Uterine smooth muscle cell (primary cell): Measurements from ENCODE around the gene MKRN1. TPM values are rescaled to one million over a fixed set of nuclear protein-coding genes. Genes with fewer than 3 reads are reported as not detected.

Experiments used
- total RNA-seq: library from RNA; depleted of rRNA; stranded (reverse); fragments of >200 nt; gene quantifications from 2 replicates; pipeline ENCODE4 v1.2.3, GENCODE V29; 2014

The MKRN1 gene, protein sequence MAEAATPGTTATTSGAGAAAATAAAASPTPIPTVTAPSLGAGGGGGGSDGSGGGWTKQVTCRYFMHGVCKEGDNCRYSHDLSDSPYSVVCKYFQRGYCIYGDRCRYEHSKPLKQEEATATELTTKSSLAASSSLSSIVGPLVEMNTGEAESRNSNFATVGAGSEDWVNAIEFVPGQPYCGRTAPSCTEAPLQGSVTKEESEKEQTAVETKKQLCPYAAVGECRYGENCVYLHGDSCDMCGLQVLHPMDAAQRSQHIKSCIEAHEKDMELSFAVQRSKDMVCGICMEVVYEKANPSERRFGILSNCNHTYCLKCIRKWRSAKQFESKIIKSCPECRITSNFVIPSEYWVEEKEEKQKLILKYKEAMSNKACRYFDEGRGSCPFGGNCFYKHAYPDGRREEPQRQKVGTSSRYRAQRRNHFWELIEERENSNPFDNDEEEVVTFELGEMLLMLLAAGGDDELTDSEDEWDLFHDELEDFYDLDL
- 73.8 and 78.9 TPM in 2 replicates for total RNA-seq

DNA sequence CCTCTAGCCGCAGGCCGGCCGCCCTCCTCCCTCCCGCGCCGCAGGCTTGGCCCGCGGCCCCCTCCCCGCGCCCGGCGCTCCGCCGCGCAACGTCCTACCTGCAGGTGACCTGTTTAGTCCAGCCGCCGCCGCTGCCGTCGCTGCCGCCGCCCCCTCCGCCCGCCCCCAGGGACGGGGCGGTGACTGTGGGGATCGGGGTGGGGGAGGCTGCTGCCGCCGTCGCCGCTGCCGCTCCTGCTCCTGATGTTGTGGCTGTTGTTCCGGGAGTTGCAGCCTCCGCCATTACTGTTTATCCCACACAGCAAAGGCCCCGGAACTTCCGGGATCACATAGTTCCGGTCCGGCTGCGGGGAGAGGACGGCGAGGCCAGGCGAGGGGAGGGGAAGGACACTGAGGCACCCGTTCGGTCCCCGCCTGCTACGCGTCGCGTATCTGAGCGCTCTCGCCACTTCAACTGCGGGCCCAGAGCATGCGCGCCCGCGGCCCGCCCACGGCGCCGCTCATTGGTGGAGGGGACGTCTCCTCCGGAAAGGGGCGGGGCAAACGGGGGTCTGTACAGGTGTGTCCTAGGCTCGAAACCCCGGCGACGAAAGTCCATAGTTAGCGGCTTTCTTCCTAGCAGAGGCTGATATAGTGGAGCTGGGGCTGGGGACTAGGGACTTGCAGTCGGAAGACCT, at the start of gene MKRN1:
Gene MKRN1, minus strand, starts transcription at position 444 of the 677 bp plus-strand sequence. Its CDS starts 161 bp downstream, at position 283.

DNA sequence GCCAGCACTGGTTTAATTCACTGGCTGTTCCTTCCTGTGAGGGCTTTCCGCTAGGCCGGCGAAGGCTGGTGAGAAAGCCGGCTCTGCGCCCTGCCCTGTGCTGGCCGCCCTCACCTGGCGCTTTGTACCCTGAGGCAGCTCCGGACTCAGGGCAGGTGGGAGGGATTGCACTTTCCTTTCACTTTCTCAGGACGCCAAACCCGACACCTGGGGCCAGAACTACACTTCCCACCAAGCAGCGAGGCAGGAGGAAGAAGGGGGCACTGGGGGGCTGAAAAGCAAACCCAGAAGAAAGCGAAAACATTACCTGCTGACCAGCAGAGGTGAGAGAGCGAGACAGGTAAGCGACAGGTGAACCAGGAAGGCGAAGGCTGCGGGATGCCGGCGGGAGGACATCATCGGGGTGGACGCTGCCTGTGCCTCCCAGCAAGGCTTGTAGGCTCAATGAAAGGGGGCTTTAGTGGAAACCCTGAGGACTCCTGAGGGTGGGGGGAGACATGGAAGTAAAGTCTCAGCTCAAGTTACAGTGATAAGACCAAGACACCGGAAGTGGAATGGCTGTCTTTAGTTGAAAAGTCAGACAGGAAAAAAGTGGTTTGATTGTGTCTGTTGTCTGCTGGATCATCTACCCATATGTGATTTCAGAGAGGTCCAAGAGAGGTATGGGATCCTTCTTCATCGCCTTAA, 75.3 kb downstream of the MKRN1 start, which contains the start of gene RAB19:
Gene RAB19, plus strand, starts transcription at position 181 of the 687 bp plus-strand sequence. CDS start 3,589 bp downstream, outside the sequence.

Other genes starting within 250 kb of the MKRN1 start
- gene SLC37A3, start 81.0 kb downstream of the MKRN1 start, total RNA-seq, result 67.3 and 71.7 TPM in 2 replicates
- gene RAB19, start 75.4 kb downstream of the MKRN1 start, total RNA-seq, result not detected in 2 replicates
- gene DENND2A, start 161.3 kb upstream of the MKRN1 start, total RNA-seq, result 14.9 and 22.5 TPM in 2 replicates
- 19.8 and 25.5 TPM in 2 replicates for gene ADCK2, start 193.4 kb upstream of the MKRN1 start, total RNA-seq
- 179 and 188 TPM in 2 replicates for gene NDUFB2, start 217.2 kb upstream of the MKRN1 start, total RNA-seq